ENCODE results near the gene TAF1. TPM values are rescaled to one million over a fixed set of nuclear protein-coding genes. Genes with fewer than 3 reads are reported as not detected.
A peak's percentile ranks its signal among the peaks of the same experiment; 100 is the strongest.
"Not testable (repeated sequence)": the region's sequence is repeated elsewhere in the genome, so short reads cannot be mapped to it uniquely, and the experiment has no call there.

Gene TAF1
- polyA plus RNA-seq, 3 donors, result 4.0 to 19.7 (median 5.2) TPM

- peaks cover 0 to 1% (median 0%) of the 10 kb centered on the region in 3 donors for H3K27me3 Mint-ChIP-seq (ENCODE audit: low read depth in 3 of 3)
- peaks cover 6% of the 10 kb centered on the region for H3K4me1 Mint-ChIP-seq
- WGBS (ENCODE audit: insufficient coverage), result no CpG with 5 or more reads among the region's 1 CpG
- H3K4me1 ChIP-seq (ENCODE audit: control insufficient read depth in 1 of 2, insufficient read depth in 2 of 2, low read length in 2 of 2), result peaks cover 2 to 5% of the 10 kb centered on the region in 2 donors
- no peak overlapping the region for H3K9ac ChIP-seq (ENCODE audit: insufficient read depth, low read length, poor library complexity, severe bottlenecking)
- TF ChIP-seq CTCF (IDR thresholded peaks at IDR 0.05), result no peak
- H3K9me3 ChIP-seq (replicated peaks in 1 of 2; ENCODE audit: control insufficient read depth in 1 of 2, insufficient read depth in 1 of 2, low read length in 2 of 2), result no peaks in the 10 kb centered on the region
- H3K36me3 Mint-ChIP-seq, result peaks cover 0 to 1% of the 10 kb centered on the region in 2 donors
- H3K79me2 ChIP-seq (ENCODE audit: insufficient read depth, low read length), result no peaks in the 10 kb centered on the region
- H3K27ac ChIP-seq (ENCODE audit: low read depth in 1 of 2, low read length in 2 of 2), result peak overlapping the region in 1 of 2 donors; percentile 31
- intact Hi-C loops (cut with micrococcal nuclease), result no loop called here
- DNase-seq, result peak in 2 of 3 donors; percentile 3 to 6
- H3K4me3 ChIP-seq (replicated peaks in 1 of 3; ENCODE audit: low read depth in 2 of 3, low read length in 3 of 3), result no peak overlapping the region
- H3K4me3 Mint-ChIP-seq, result no peak overlapping the region
- no peak overlapping the region for H2AFZ ChIP-seq (ENCODE audit: insufficient read depth, low read depth, low read length, poor library complexity, severe bottlenecking)
- no peaks in the 10 kb centered on the region for H3K36me3 ChIP-seq (replicated peaks in 1 of 2; ENCODE audit: control insufficient read depth in 1 of 2, insufficient read depth in 2 of 2, low read length in 2 of 2)
- H3K4me2 ChIP-seq (replicated peaks; ENCODE audit: extremely low read depth, low read length, poor library complexity, severe bottlenecking), result no peak overlapping the region
- H4K20me1 ChIP-seq (ENCODE audit: insufficient read depth, low read length), result no peaks in the 10 kb centered on the region
- no peaks in the 10 kb centered on the region for H3K27me3 ChIP-seq (ENCODE audit: control insufficient read depth in 2 of 2, insufficient read depth in 2 of 2, low read length in 2 of 2)
- peaks cover 0 to 16% (median 1%) of the 10 kb centered on the region in 7 donors for H3K9me3 Mint-ChIP-seq
- H3K27ac Mint-ChIP-seq, result peak overlapping the region in 4 of 7 donors; percentile 6 to 87 (median 52)
Observed at GRCh38 chrX:71320126-71320525, 46.0 kb upstream of the TAF1 start.

- no peak overlapping the region for H3K27ac ChIP-seq (ENCODE audit: low read depth in 1 of 2, low read length in 2 of 2)
- no peak overlapping the region for H2AFZ ChIP-seq (ENCODE audit: insufficient read depth, low read depth, low read length, poor library complexity, severe bottlenecking)
- Mint-ChIP-seq H3K27me3 (ENCODE audit: low read depth in 3 of 3) (no peaks in the 10 kb centered on the region), H3K9me3 (peaks cover 0 to 28% (median 11%) of the 10 kb centered on the region in 7 donors), H3K27ac (no peak overlapping the region), H3K4me3 (no peak overlapping the region), H3K4me1 (peaks cover 5% of the 10 kb centered on the region), H3K36me3 (peaks cover 0 to 1% of the 10 kb centered on the region in 2 donors)
- TF ChIP-seq CTCF (IDR thresholded peaks at IDR 0.05), result no peak
- H3K4me1 ChIP-seq (ENCODE audit: control insufficient read depth in 1 of 2, insufficient read depth in 2 of 2, low read length in 2 of 2), result peaks cover 2 to 5% of the 10 kb centered on the region in 2 donors
- peaks cover 5 to 7% of the 10 kb centered on the region in 2 donors for H3K9me3 ChIP-seq (replicated peaks in 1 of 2; ENCODE audit: control insufficient read depth in 1 of 2, insufficient read depth in 1 of 2, low read length in 2 of 2)
- no peak overlapping the region for H3K9ac ChIP-seq (ENCODE audit: insufficient read depth, low read length, poor library complexity, severe bottlenecking)
- no peaks in the 10 kb centered on the region for H4K20me1 ChIP-seq (ENCODE audit: insufficient read depth, low read length)
- H3K4me2 ChIP-seq (replicated peaks; ENCODE audit: extremely low read depth, low read length, poor library complexity, severe bottlenecking), result no peak overlapping the region
- intact Hi-C loops (cut with micrococcal nuclease), result no loop called here
- H3K79me2 ChIP-seq (ENCODE audit: insufficient read depth, low read length), result no peaks in the 10 kb centered on the region
- no peaks in the 10 kb centered on the region for H3K27me3 ChIP-seq (ENCODE audit: control insufficient read depth in 2 of 2, insufficient read depth in 2 of 2, low read length in 2 of 2)
- no peak for DNase-seq
- H3K4me3 ChIP-seq (replicated peaks in 1 of 3; ENCODE audit: low read depth in 2 of 3, low read length in 3 of 3), result no peak overlapping the region
- no CpG with 5 or more reads among the region's 1 CpG for WGBS (ENCODE audit: insufficient coverage)
- no peaks in the 10 kb centered on the region for H3K36me3 ChIP-seq (replicated peaks in 1 of 2; ENCODE audit: control insufficient read depth in 1 of 2, insufficient read depth in 2 of 2, low read length in 2 of 2)
Observed at GRCh38 chrX:71321731-71322130, 44.4 kb upstream of the TAF1 start.

GRCh38 chrX:71324452-71324851, 41.7 kb upstream of the TAF1 start:
- H3K4me1 Mint-ChIP-seq; H2AFZ ChIP-seq (ENCODE audit: insufficient read depth, low read depth, low read length, poor library complexity, severe bottlenecking); H3K27me3 ChIP-seq (ENCODE audit: control insufficient read depth in 2 of 2, insufficient read depth in 2 of 2, low read length in 2 of 2); H3K27ac ChIP-seq (ENCODE audit: low read depth in 1 of 2, low read length in 2 of 2); H3K36me3 Mint-ChIP-seq; H3K4me3 ChIP-seq (replicated peaks in 1 of 3; ENCODE audit: low read depth in 2 of 3, low read length in 3 of 3); H3K27me3 Mint-ChIP-seq (ENCODE audit: low read depth in 3 of 3); H3K4me2 ChIP-seq (replicated peaks; ENCODE audit: extremely low read depth, low read length, poor library complexity, severe bottlenecking); H4K20me1 ChIP-seq (ENCODE audit: insufficient read depth, low read length); DNase-seq; H3K4me3 Mint-ChIP-seq; H3K27ac Mint-ChIP-seq; H3K79me2 ChIP-seq (ENCODE audit: insufficient read depth, low read length); intact Hi-C loops (cut with micrococcal nuclease); H3K4me1 ChIP-seq (ENCODE audit: control insufficient read depth in 1 of 2, insufficient read depth in 2 of 2, low read length in 2 of 2); H3K9ac ChIP-seq (ENCODE audit: insufficient read depth, low read length, poor library complexity, severe bottlenecking); H3K36me3 ChIP-seq (replicated peaks in 1 of 2; ENCODE audit: control insufficient read depth in 1 of 2, insufficient read depth in 2 of 2, low read length in 2 of 2): not testable (repeated sequence)
- no CpG with 5 or more reads among the region's 11 CpGs for WGBS (ENCODE audit: insufficient coverage)
- peaks cover 8 to 12% of the 10 kb centered on the region in 2 donors for H3K9me3 ChIP-seq (replicated peaks in 1 of 2; ENCODE audit: control insufficient read depth in 1 of 2, insufficient read depth in 1 of 2, low read length in 2 of 2)
- peaks cover 0 to 48% (median 23%) of the 10 kb centered on the region in 7 donors for H3K9me3 Mint-ChIP-seq

All from CD14-positive monocyte (primary cell).